ENCODE measurements around the gene LMX1A.

LMX1A gene

GRCh38 chr1:165355977-165356811, at the start of gene LMX1A:
Gene LMX1A, minus strand, starts transcription at chr1:165356715. Its CDS starts 1,156 bp downstream, at chr1:165355559.
- no peak for DNase-seq (ENCODE audit: low read depth)

DNA sequence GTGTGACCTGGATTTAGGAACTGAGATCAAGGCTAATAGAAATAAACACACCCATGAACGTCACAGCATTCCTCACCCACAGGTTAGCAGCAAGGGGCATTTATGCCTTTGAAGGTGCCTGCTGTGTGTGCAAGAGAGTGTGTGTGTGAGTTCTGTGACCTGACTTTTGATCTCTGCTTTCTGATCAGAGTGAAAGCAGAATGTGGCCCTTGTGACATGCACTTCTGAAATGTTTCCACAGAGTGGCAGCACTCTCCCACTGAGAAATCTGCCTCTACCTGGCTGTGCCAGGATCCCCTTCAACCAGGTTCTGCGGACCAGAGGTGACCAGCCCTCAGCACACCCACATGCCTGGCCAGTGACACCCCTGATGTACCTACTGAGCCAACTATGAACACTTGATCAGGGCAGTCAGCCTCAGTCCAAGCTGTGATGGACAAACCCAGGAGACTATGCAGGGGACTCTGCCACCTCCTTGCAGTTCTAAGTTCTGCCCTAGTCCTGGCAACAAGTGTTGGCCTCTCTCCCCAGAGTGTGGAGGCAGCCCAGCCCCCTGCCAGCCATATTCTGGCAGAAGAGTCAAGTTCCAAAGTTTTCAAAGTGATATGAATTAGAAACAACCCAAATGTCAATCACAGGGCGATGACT, 47.4 kb upstream of the LMX1A start:
- DNase-seq (ENCODE audit: low read depth) = no peak

DNA sequence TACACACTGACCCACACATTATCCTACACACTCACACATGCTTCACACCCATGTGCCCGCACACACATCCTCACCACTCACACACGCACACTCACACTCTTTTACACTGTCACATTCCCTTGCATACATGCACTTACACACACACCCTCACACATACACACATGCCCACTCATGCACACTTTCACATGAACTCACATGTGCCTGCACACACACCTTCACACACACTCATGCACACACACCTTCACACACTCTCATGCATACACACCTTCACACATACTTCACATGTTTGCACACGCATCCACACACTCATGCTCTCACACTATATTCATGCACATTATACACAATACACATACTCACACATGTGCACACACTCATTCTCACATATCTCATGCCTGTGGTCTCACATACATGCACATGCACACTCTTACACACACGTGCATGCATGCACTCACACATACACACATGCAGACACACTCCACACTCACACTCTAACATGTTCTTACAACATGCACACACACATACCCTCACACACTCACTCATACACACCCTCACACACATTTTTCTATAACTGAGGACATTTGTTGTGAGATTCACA, 46.1 kb upstream of the LMX1A start:
- DNase-seq (ENCODE audit: low read depth) = no peak

DNA sequence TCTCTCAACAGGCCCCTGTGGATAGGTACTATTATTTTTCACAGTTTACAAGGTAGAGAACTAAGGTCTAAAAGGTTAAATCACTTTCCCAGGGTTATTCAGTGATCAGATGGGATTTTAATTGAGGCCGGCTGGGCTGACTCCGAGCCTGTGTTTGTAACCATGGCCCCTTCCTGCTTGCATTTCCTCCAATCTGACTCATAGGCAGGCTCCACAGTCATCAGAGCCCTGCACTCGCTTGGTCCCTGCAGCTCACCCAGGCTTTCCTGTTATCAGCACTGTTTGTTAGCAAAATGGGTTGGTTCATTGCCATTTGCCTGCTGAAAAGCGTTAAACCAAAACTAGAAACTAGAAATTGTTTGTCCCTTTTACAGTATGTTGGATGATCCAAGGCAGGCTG, 41.4 kb upstream of the LMX1A start:
- no peak for DNase-seq (ENCODE audit: low read depth)

GRCh38 chr1:165395901-165396300, 39.4 kb upstream of the LMX1A start:
- DNase-seq (ENCODE audit: low read depth) = no peak

GRCh38 chr1:165395478-165395877, 39.0 kb upstream of the LMX1A start:
- DNase-seq (ENCODE audit: low read depth) = no peak

DNA sequence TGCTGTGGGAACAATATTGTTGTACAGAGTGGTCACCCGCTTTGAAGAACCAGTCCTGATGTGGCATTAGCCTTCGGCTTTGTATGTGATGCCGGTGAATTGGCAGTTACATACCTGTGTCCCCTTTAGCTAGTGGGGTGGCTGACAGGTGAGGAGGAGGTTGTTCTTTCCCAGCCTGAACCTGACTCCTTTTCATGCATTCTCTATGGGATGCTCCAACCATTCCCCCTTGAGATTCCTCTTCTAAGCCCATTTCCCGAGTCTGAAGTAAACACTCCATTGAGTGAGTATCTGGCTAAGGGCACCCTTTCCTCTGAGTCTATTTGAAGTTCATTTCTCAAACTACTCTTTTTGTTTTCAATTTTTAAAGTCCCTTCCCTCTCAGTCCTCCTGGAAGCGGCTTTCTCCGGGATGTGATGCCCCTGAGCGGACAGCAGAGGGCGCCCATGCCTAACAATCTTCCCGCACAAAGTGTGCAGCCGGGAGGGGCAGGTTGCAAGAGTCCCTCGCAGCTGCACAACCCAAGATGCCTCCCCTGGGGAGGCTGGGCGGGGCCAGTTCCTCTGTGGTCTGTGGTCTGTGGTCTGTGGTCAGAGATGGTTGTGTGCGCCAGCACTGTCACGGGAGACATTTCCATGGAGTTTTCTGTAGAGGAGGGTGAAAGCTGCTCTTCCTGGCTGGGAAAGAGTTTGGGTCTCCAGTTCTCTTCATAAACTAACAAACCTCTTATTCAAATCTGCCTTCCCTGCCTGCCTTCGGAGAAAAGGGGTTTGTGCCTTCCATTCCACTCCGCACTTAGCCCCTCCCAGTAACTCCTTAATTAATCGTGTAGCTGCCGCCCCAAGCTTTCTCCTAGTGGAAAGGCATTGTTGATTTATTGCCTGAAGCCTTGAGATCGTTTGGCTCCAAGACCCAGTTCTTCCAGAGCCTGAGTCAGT, 36.4 kb upstream of the LMX1A start:
- peak; percentile 87 for DNase-seq (ENCODE audit: low read depth)

DNA sequence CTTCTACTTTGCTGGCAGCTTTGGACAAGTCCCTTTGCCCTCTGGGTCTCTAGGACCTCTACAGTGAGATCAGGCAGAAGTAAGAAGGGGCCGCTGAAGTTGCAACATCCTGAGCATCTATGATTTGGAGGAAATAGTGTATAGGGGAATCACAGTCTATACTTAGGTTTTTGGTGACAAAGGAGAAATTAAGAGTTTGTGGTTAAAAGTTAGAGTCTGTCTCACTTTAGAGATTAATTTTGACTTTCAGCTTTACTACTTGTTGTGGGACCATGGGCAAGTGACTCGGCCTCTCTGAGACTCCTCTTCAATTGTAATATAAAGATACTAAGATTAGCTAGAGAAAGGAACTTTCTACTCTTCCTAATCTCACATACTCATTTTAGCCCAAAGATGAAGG, 33.1 kb upstream of the LMX1A start:
- DNase-seq (ENCODE audit: low read depth) = no peak

DNA sequence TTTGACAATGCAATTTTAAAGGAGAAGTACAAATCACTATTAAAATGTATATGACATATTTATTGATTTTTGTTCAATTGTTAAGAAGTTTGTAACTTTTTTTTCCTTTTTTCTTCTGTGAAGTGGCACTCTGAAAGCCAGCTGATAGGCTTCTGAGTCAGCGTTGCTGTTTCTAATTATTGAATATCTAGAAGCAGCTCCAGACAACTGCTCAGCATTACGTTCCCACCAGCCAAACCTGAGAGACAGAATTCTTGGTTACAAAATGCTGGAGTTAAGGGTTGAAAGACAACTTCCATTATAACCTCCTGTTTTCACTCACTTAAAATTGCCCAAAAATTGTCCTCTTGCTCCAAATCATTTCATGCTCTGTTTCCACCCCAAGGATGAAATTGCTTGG, 31.4 kb upstream of the LMX1A start:
- no peak for DNase-seq (ENCODE audit: low read depth)

DNA sequence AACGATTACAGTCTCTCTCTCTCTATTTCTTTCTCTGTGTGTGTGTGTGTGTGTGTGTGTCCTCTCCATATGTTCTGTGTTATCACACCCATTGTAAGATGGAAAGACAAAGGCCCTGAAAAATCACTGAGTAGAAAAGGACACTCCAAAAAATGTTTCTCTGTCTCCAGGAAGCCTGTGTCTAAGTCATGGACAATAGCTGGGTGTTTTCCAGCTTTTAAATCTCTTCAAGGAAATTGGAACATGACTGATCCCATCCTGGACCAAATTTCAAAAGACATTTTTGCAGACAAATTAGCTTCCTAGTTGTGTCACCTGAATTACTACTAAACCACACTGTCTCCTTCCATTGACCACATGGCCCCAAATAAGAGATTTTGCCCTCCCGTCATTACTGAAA, 31.0 kb upstream of the LMX1A start:
- no peak for DNase-seq (ENCODE audit: low read depth)

DNA sequence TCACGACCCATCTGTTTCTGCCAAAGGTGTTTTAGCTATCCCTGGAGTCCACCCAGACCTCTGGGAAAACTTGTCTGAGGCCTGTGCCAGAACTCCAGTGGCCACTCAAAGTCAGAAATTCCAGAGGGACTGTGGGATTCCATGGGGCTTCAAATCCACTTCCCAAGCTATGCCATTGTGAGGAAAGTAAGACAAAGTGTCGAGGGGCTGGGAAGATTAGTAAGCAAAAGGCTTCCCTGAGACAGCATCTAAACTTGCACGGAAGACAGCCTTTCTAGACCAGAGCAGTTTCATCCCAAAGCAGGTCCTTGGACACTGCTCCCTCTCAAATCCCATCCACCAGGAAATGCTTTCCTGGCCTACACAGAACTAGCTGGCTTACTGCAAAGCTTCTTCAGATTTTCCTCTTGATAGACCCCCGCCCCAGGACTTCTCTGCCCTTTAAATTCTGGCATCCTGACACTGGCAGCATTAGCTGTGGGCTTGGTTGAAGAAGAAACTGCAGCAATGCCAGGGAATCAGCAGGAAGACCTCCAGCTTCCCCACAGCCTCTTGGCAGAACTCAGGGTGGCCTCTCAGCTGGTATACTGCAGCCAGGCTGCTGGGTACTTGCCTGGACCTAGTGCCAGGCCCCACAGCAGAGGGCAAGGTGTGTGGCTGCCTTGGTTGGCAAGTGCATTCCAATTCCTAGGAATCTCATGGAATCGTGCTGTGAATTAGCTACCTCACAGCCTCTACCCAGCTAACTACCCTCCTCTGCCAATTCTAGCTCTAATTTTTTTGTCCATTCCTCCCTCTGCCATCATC, 27.3 kb upstream of the LMX1A start:
- no peak for DNase-seq (ENCODE audit: low read depth)

GRCh38 chr1:165383067-165383466, 26.6 kb upstream of the LMX1A start:
- no peak for DNase-seq (ENCODE audit: low read depth)

GRCh38 chr1:165381745-165382505, 25.4 kb upstream of the LMX1A start:
- no peak for DNase-seq (ENCODE audit: low read depth)

GRCh38 chr1:165376811-165377311, 20.3 kb upstream of the LMX1A start:
- no peak for DNase-seq (ENCODE audit: low read depth)

- DNase-seq (ENCODE audit: low read depth) = peak; percentile 13
These were observed 19.7 kb upstream of the LMX1A start for GRCh38 chr1:165376041-165376810.

DNA sequence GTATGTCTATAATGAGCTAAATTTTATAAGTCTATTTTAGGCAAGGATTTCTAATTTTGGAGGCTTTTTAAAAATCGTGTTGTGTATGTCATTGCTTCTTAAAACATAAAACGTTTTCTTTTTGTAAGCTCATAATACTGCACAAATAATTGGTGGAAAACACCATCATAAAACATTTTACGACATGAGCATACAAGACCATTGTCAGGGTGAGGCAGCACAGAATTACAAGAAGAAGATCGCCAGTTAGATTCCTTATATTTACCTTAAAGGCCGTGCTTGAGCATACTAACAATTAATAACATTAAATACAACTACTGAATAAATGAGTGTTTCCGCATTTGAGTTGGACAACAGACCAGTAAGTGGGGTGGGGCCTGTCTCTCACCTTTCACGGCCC, 19.1 kb upstream of the LMX1A start:
- no peak for DNase-seq (ENCODE audit: low read depth)

DNA sequence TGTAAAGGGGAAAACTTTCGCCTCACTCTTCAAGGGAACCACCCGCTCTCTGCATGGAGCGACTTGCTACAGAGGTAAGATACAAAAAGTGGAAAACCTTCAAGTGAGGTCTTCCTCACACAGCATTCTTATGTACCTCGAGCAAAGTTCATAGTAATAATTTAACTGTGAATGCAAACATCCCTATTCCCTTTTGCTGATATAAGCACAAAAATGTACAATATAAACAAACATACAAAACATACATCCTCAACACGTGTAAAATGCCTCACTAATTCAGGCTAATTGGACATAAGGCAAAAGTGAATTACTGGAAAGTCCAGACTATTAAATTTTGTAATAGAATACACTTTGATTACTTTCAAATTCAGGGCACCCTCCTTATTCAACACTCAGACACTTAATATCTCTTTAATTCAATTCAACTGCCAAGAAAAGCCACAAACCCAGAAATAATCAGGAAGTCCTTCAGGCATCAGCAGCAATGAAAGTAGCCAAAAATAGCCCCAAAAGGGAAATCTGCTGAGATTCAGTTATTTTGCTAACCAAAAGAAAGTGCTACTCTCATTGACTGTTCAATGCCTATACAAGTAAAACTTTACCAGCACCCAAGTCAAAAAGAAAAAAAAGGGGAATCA, 15.2 kb upstream of the LMX1A start:
- DNase-seq (ENCODE audit: low read depth) = no peak

DNA sequence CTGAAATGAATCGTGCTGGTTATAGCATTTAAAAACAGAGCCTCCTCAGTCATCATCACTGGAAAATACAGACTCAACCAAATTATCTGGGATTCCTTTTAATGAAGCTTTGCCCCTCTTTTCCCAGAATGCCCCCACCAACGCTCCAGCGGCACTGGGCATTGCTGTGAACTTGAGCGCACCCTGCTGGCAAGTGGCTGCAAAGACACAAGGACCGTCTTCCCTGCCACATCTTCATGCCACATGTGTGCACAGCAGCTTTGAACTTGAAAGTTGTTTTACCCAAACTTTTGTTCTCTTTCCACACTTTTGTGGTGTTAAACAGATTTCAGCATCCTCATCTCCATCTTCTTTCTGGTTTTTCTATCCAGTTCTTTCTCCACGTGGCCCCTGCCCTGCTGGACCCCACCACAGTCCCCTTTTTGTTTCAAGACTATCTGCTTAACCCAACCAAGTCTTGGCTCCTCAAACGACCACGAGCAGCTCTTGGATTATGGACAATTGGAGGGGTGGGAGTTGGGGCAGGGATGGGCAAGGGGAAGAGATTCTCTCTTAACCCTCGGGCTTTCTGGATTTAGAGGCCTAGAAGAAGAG, 12.8 kb upstream of the LMX1A start:
- DNase-seq (ENCODE audit: low read depth) = no peak
